GM12878 (cell line): Measurements from ENCODE around the gene TCERG1L. TPM values are rescaled to one million over a fixed set of nuclear protein-coding genes. Genes with fewer than 3 reads are reported as not detected.

Experiments
- ATAC-seq: fragments of 200-7000 bp; cut with Tn5 transposase; 3 replicates; pipeline ENCODE4 v1.9.1; 2020; ENCODE audit warnings: mild to moderate bottlenecking, moderate library complexity
- BruUV-seq: library from RNA; stranded (reverse); fragments of 400-500 nt; replicated peaks from 2 replicates; lab custom pipeline; 2021; lab: Mats Ljungman, UMichigan
- CTCF ChIA-PET: fragments of 300-600 bp; sonication (Branson Sonifier 250); formaldehyde crosslinking; extraction: SDS; loops from one replicate; lab custom pipeline; 2021; ENCODE audit warnings: inconsistent platforms; lab: Yijun Ruan, JAX
- POLR2A ChIA-PET: fragments of 350-600 bp; formaldehyde crosslinking; extraction: SDS; loops from one replicate; lab custom pipeline; 2021; ENCODE audit warnings: inconsistent platforms; lab: Charles Lee
- RAD21 ChIA-PET: fragments of 300-600 bp; sonication (Branson Sonifier 250); formaldehyde crosslinking; loops from one replicate; lab custom pipeline; 2023; ENCODE audit warnings: antibody characterized with exemption; ENCODE audit not compliant: unreplicated experiment; lab: Charles Lee
- SMC1A ChIA-PET: fragments of 300-600 bp; sonication (Branson Sonifier 250); formaldehyde crosslinking; loops from one replicate; lab custom pipeline; 2023; ENCODE audit not compliant: unreplicated experiment, uncharacterized antibody; lab: Charles Lee
- DNase-seq: peaks from one replicate; pipeline ENCODE4 v3.0.0-alpha.2; 2011; ENCODE audit warnings: low read depth, low spot score
- FAIRE-seq: peaks from 3 replicates; lab custom pipeline; 2011; peaks lifted over from hg19 to GRCh38; lab: Jason Lieb, UNC
- H2AFZ ChIP-seq: 2 replicates; pipeline ENCODE4 v1.6.0; 2011; ENCODE audit warnings: low read depth, low read length, control low read depth; ENCODE audit not compliant: control insufficient read depth
- H3K27ac ChIP-seq: 2 replicates; pipeline ENCODE4 v1.5.1; 2011; ENCODE audit warnings: control low read depth; ENCODE audit not compliant: control insufficient read depth, insufficient read depth
- H3K27me3 ChIP-seq, 2 experiments: replicated peaks in 1 of 2; 2 replicates each; pipeline versions ENCODE4 v1.6.0 to v1.6.1; 2011; ENCODE audit warnings: low read length in 1 of 2; ENCODE audit not compliant: control insufficient read depth in 2 of 2, insufficient read depth in 2 of 2
- H3K36me3 ChIP-seq, 2 experiments: 2 replicates each; pipeline ENCODE4 v1.5.1; 2011; ENCODE audit warnings: low read length in 1 of 2; ENCODE audit not compliant: control insufficient read depth in 2 of 2, insufficient read depth in 2 of 2
- H3K4me1 ChIP-seq: 2 replicates; pipeline ENCODE4 v1.6.1; 2011; ENCODE audit warnings: mild to moderate bottlenecking, low read length, moderate library complexity, mixed read lengths; ENCODE audit not compliant: control insufficient read depth, insufficient read depth
- H3K4me2 ChIP-seq: 2 replicates; pipeline ENCODE4 v1.6.0; 2011; ENCODE audit warnings: control low read depth; ENCODE audit not compliant: control insufficient read depth, insufficient read depth
- H3K4me3 ChIP-seq: fragments of 200-600 bp; sonication (generic); 2 replicates; pipeline ENCODE4 v1.5.1; 2016
- H3K79me2 ChIP-seq: 2 replicates; pipeline ENCODE4 v1.6.0; 2011; ENCODE audit warnings: low read length; ENCODE audit not compliant: control insufficient read depth, insufficient read depth
- H3K9ac ChIP-seq: 2 replicates; pipeline ENCODE4 v1.8.0; 2011; ENCODE audit warnings: low read length, control low read depth, mixed read lengths; ENCODE audit not compliant: control insufficient read depth, insufficient read depth
- H3K9me3 ChIP-seq: replicated peaks from 3 replicates; pipeline ENCODE4 v1.5.1; 2011; ENCODE audit warnings: mild to moderate bottlenecking, low read length; ENCODE audit not compliant: control insufficient read depth, insufficient read depth
- H4K20me1 ChIP-seq: 2 replicates; pipeline ENCODE4 v1.6.0; 2011; ENCODE audit not compliant: control insufficient read depth, insufficient read depth
- KDM1A ChIP-seq: fragments of 200-600 bp; sonication (generic); IDR thresholded peaks from 2 replicates; pipeline ENCODE4 v1.6.1; 2016; ENCODE audit warnings: borderline replicate concordance
- NBN ChIP-seq: fragments of 450-650 bp; IDR thresholded peaks from 2 replicates; pipeline ENCODE4 v1.6.1; 2016
- NFYA ChIP-seq: IDR thresholded peaks from 2 replicates; pipeline ENCODE4 v1.6.1; 2011; ENCODE audit warnings: low read depth, mild to moderate bottlenecking, low read length, improper control_type of control experiment, borderline replicate concordance
- NRF1 ChIP-seq: conservative IDR thresholded peaks from 2 replicates; pipeline ENCODE4 v1.6.1; 2011; ENCODE audit warnings: mild to moderate bottlenecking, low read depth, low read length, improper control_type of control experiment
- PML ChIP-seq: IDR thresholded peaks from 2 replicates; pipeline ENCODE4 v1.6.1; 2012; ENCODE audit warnings: low read length, inconsistent platforms
- SREBF1 ChIP-seq: IDR thresholded peaks from 2 replicates; pipeline ENCODE4 v1.6.1; 2012; ENCODE audit warnings: mild to moderate bottlenecking, low read length
- SRF ChIP-seq, 2 experiments: IDR thresholded peaks; 2 replicates each; pipeline ENCODE4 v1.6.1; 2011; ENCODE audit warnings: low read depth in 2 of 2, low read length in 2 of 2, mild to moderate bottlenecking in 1 of 2, moderate library complexity in 1 of 2
- WGBS: methylation state at CpG from one replicate; pipeline ENCODE4 v1.1.6; 2016; ENCODE audit warnings: low lambda C conversion rate; ENCODE audit not compliant: insufficient replicate concordance, insufficient coverage; ENCODE audit errors: missing lambda C conversion rate; 5-methylcytosine and 5-hydroxymethylcytosine counted together
- in situ Hi-C: fragments of 300-500 bp; cut with MboI; formaldehyde crosslinking; loops from 9 replicates; pipeline ENCODE4 v1.14.3; 2018; ENCODE audit warnings: mixed read lengths
- intact Hi-C: fragments of 100-400 bp; cut with micrococcal nuclease; formaldehyde crosslinking; loops from one replicate; pipeline ENCODE4 v1.14.2; 2022; ENCODE audit not compliant: unreplicated experiment
- polyA plus RNA-seq, 11 experiments: library from polyadenylated mRNA; depleted of rRNA in 4 of 11; unstranded in 6 of 11; stranded (reverse) in 5 of 11; fragments of >200 nt; fragmentation: Nextera tagmentation in 4 of 11; fragmentation: Illumina TruSeq in 1 of 11; extraction: Ambion mirVana in 4 of 11; extraction: Trizol in 1 of 11; gene quantifications; 1 replicate in 1 of 11; 2 replicates in 10 of 11; pipeline versions ENCODE4 v1.2.1 to v1.2.3, GENCODE V29; 2011 to 2016; ENCODE audit warnings: inconsistent platforms in 2 of 11, missing spikeins in 2 of 11, low read depth in 1 of 11
- total RNA-seq, 4 experiments: library from RNA; depleted of rRNA in 3 of 4; stranded (reverse); fragments of >200 nt in 3 of 4; fragmentation: Illumina TruSeq in 1 of 4; extraction: Trizol in 1 of 4; gene quantifications; 2 replicates each; pipeline versions ENCODE4 v1.2.1 to v1.2.3, GENCODE V29; 2013 to 2021
- TF ChIP-seq, protein P1 (sequence below): fragments of 450-650 bp; IDR thresholded peaks from 2 replicates; pipeline ENCODE4 v1.6.1; 2016; ENCODE audit warnings: mild to moderate bottlenecking, moderate library complexity, borderline replicate concordance

The TCERG1L gene
- total and polyA plus RNA-seq, 10 of the 15 experiments (the other 5 are each of a cell fraction or from before 2014, with no cell fraction given): not detected

DNA sequence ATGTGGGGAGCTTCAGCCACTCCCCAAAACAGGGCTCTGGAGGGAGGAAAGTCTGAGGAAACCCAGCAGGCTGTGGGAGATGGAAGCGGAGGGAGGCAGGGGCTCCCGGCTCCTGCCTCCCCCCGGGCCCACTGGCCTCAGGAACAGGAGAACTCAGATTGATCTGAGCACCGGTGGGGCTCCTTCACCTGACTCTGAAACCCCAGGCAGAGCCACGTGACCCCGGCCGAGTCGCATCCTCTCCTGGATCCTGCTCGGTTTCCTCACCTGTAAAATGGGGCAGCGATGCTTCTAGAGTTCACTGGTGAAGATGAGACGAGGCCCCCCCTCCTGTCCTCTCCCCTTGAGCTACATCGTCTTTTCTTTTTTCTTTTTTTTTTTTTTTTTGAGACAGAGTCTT is 33.6 kb downstream of the TCERG1L start:
- no TSS peak for BruUV-seq
- H3K79me2 ChIP-seq: no peaks in the 10 kb centered on the region
- DNase-seq: no peak
- ATAC-seq: no peak
- no peaks in the 10 kb centered on the region for H3K27me3 ChIP-seq
- H4K20me1 ChIP-seq: no peaks in the 10 kb centered on the region
- intact Hi-C loops: no loop called here
- in situ Hi-C loops: no loop called here
- CTCF ChIA-PET: no interaction called here
- no peak for FAIRE-seq
- no peak for TF ChIP-seq KDM1A
- no peak for TF ChIP-seq NFYA
- no peak for TF ChIP-seq PML
- TF ChIP-seq, protein P1, sequence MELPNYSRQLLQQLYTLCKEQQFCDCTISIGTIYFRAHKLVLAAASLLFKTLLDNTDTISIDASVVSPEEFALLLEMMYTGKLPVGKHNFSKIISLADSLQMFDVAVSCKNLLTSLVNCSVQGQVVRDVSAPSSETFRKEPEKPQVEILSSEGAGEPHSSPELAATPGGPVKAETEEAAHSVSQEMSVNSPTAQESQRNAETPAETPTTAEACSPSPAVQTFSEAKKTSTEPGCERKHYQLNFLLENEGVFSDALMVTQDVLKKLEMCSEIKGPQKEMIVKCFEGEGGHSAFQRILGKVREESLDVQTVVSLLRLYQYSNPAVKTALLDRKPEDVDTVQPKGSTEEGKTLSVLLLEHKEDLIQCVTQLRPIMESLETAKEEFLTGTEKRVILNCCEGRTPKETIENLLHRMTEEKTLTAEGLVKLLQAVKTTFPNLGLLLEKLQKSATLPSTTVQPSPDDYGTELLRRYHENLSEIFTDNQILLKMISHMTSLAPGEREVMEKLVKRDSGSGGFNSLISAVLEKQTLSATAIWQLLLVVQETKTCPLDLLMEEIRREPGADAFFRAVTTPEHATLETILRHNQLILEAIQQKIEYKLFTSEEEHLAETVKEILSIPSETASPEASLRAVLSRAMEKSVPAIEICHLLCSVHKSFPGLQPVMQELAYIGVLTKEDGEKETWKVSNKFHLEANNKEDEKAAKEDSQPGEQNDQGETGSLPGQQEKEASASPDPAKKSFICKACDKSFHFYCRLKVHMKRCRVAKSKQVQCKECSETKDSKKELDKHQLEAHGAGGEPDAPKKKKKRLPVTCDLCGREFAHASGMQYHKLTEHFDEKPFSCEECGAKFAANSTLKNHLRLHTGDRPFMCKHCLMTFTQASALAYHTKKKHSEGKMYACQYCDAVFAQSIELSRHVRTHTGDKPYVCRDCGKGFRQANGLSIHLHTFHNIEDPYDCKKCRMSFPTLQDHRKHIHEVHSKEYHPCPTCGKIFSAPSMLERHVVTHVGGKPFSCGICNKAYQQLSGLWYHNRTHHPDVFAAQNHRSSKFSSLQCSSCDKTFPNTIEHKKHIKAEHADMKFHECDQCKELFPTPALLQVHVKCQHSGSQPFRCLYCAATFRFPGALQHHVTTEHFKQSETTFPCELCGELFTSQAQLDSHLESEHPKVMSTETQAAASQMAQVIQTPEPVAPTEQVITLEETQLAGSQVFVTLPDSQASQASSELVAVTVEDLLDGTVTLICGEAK: no peak
- TF ChIP-seq NRF1: no peak
- no peak for TF ChIP-seq SRF (IDR thresholded peaks at IDR 0.05; ENCODE audit: low read depth in 2 of 2, low read length in 2 of 2)
- no peak for TF ChIP-seq SREBF1
- TF ChIP-seq NBN: no peak
- TF ChIP-seq, all 136 proteins: peak for 0
- no peak overlapping the region for H3K4me3 ChIP-seq
- no peak overlapping the region for H3K27ac ChIP-seq
- RAD21 ChIA-PET: no interaction called here
- no peaks in the 10 kb centered on the region for H3K4me1 ChIP-seq
- SMC1A ChIA-PET: no interaction called here
- no peaks in the 10 kb centered on the region for H3K36me3 ChIP-seq
- no peak overlapping the region for H2AFZ ChIP-seq
- no peak overlapping the region for H3K9ac ChIP-seq
- POLR2A ChIA-PET: no interaction called here
- no peak overlapping the region for H3K4me2 ChIP-seq
- WGBS: 37% methylated on average over 12 of the region's 12 CpGs
- no peaks in the 10 kb centered on the region for H3K9me3 ChIP-seq
